NOMO-1 treated with dmso at 0.1 percent for 144 hours (cell line): ENCODE data around the gene PYGM.
"Not testable (repeated sequence)": the region's sequence is repeated elsewhere in the genome, so short reads cannot be mapped to it uniquely, and the experiment has no call there.

Experiments used
- DNase-seq: peaks from one replicate; lab custom pipeline; 2025; ENCODE audit not compliant: unreplicated experiment; lab: John Stamatoyannopoulos, UW

PYGM gene

DNA sequence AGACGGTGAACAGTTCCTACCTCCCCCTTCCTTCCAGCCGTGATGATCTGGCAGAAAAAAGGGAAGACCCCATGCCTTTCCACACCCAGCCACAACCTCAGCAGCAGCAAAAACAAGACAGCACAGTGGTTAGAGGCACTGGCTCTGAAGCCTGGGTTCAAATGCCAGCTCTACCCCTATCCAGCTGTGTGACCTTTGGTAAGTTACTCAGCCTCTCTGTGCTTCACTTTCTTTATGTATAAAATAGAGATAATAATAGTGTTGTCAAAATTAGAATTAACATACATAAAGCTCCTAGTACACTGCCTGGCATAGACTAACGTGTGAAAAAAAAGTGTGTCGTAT is 41.0 kb downstream of the PYGM start:
- DNase-seq = no peak

DNA sequence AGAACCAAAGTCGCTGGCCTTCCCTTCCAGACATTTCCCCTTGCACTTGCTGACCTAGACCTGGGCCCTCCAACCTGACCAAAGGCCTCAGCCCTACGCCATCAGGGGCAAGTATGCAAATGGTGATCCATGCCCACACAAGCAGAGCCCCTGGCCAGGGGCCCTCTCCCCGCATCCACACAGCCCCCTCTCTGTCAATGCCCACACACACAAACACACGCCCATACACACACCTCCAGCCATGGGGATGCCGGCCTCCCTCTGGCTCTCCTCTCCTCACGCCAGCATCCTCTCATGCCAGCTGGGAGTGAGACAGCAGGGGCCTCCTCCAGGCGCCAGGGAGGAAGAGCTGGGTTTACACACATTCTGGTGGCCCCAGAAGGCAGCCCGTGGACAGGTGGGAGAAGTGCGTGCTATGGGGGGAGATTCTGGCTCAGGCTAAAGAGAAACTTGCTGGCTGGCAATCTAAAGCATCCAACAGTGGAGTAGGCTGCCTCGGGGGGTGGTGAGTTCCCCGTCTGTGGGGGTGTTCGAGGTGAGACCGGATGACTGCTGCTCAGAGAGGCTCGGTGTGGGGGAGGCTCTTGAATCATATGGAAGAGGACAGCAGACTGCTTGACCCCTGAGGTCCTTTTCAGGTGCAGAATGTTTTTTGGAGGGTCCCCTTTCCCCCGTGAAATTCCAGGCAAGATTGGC is 41.5 kb downstream of the PYGM start:
- no peak for DNase-seq

DNA sequence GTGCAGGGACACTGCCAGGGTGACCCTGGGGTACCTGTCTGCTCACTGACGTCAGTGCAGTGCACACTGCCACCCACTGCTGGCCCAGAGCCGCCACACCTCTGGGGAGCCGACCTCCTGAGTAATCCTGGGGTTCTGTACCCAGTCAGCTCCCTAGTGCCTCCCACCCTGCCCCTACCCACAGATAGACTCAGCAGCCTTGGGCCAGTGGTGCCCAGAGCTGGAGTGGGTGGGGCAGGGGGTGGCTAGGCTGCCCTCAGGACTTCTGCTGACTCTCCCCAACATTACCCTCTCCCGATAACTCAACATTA is 42.6 kb downstream of the PYGM start:
- DNase-seq = no peak

DNA sequence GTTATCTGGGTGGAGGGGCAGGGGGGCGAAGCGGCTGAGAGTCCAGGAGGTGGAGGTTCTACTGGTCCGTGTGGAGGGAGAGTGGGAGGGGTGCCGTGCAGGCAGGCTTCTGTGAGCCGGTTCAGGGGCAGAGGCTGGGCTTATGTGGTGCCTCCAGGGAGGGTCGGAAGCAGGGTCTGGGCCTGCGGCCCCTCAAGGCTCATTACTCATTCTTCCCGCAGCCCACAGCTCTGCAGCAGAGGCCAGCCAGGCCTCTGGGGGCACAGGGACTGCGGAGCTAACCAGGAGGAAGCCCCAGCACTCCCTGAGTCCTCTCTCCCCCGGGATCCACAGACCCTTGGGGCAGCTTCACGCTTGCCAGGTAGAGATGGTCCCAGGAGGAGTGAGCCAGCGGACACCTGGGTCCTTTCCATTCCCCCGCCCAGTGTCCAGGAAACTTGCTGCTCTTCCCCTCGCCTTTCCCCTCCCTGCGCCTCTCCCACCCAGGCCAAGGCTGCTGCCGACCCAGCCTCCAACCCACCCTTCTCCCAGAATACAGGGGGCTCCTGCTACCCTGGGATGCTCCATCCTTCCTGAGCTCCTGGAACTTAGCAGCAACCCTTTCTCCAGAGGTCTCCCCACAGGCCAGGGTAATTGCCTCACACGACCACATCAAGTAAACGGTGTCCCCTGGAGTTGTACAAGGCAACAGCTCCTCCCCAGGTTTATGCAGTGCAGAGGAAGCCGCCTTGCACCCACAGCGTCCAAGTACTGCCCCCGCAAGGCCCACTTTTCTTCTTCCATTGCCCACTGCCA is 43.1 kb downstream of the PYGM start:
- DNase-seq = no peak

DNA sequence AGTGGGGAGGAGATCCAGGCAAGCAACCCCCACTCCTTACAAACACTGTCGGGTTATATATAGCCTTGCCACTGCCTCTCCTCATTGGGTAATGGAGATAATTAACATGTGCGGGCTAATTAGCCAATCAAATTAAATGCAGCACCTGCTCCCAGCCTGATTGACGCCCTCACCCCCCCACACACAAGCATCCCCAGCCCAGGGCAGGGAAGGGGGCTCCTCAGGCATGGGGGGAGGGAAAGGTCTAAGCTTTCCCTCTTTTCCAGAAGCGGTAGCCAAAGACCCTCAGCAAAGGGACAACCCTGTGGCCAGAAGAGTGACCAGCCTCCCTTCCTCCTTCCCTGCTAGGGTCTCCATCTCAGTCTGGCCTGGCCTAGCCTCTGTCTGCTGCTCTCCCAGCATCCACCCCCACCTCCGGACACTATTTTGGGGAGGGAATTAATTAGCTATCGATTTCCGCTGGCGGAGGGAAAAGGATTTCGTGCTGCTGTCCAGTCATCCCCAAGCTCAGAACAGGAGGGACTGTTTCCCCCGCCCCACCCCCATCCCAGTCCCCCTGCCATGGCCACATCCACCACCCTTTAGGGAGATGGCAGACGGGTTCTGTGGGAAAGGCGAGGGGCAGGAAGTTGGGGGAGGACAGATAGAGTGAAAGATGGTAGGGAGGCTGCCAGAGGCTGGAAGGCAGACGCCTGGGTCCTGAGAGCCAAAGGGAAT is 43.9 kb downstream of the PYGM start:
- no peak for DNase-seq

DNA sequence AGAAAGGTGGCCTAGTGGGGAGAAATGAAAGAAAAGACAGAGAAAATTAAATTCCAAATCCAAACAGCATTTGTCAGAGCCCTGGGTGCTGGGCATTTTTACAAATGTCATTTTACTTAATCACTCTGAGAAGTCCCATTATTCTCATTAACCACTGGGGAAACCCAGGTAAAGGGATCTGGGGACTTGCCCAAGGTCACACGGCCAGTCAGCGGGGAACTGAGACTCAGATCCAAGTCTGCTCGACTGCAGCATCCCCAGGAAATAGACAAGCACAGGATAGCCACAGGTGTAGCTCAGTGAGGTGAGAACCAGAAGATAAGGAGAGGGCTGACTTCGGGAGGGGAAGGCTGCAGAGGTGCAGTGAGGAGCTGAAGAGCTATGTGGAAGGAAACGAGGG is 44.7 kb downstream of the PYGM start:
- no peak for DNase-seq

DNA sequence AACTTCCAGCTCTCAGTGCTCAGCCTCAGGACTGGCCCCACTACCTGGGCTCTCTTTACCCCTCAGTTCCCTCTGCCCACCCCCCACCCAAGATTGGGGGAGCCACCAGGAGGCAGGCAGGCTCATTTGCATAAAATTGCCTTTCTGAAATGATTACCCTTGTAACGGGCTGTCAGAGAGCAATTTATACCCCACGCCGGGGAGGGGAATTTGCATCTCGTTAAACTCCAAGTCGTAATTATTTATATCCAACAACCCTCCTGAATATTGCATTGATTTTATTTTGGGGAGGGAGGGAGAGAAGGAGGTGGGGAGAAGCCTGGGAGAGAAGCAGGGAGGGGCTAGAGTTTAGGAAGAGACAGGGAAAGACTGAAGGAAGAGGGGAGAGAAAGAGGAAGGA is 45.1 kb downstream of the PYGM start:
- DNase-seq = no peak

DNA sequence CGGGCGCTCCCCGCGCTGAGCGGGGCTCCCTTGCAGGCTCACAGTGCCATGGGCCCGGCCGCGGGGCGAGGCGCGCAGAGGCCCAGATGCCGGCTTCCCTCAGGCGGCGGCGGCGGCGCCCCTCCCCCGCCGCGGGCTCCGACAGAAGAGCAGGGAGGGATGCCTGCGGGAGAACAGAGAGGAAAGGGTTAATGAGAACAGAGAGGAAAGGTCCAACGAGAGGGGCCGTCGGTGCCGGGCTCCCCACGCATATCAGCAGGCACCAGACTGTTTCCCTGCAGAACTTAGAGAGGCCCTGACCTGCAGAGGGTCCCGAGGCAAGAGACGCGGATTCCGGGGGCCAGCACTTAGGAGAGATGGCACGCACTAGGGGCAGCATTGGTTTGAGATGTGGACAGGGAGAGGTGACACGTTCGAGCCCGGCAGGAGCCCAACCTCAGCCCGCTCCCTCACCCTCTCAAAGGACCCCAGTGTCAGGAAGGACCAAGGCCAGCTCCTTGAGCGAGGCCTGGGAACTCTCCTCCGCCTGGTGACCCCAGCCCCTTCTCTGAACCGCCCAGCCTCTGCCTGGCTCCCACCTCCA is 45.9 kb downstream of the PYGM start:
- DNase-seq = no peak

DNA sequence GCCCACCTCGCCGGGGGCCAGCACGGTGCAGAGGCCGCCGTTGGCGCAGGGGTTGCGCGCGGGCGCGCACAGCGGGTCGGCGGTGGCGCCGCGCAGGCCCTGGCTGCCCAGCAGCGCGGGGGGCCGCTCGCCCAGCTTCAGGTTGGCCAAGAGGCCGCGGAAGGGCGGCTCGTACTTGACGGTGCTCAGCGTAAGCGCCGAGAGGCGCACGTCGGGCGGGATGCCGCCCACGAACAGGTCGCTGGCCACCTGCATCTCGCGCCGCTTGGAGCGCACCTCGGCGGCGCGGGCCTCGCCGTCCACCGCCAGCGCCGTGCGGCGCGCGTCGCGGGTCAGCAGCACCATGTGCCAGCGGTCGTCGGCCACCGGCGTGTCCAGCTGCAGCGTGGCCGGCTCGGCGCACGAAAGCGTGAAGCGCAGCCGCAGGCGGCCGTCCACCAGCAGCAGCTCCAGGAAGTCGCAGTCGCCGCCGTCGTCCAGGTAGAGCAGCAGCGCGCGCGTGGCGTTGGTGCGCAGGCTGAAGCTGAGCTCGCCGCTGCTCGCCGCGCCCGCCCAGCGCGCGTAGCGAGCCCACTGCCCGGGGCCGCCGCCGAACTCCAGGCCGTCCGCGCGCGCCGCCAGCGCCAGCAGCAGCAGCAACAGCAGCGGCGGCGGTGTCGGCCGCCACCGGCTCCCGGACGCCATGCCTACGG is 46.6 kb downstream of the PYGM start:
- no peak for DNase-seq

DNA sequence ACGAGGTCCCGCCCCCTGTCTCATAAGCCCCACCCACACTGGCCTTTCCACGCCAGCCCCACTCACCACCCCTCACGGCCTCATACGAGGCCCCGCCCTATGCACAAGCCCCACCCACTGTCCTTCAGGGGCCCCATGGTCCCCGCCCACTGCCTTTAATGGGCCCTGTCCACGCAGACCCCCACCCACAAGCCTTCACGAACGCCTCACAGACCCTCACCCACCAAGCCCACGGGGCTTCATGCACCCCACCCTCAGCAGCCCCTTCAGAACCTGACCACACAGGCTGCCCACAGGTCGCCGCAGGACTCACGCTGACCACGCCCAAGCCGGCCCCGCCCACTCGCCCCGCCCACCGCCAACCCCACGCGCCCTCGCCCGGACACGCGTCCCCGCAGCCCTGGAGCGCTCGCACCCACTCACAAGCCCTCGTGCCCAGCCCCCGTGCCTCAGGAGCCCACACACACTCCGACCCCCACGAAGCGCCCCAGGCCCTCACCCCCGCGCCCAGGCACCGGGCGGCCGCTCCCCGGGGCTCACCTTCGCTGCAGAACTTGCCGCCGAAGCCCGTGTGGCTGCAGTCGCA is 47.3 kb downstream of the PYGM start:
- DNase-seq = no peak

DNA sequence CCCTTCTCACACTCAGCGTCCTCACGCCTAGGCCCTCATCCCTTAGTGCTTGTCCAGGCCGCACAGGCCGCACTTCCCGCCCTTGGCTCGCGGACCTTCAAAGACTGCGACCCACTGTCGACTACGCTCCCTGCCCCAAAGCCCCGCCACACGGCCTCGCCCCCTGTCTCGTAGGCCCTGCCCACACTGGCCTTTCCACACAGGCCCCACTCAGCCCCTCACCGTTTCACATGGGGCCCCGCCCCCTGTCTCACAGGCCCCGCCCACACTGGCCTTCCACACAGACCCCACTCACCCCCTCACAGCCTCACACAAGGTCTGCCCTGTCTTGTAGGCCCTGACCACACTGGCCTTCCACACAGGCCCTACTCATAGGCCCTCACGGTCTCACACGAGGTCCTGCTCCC is 47.8 kb downstream of the PYGM start:
- no peak for DNase-seq

DNA sequence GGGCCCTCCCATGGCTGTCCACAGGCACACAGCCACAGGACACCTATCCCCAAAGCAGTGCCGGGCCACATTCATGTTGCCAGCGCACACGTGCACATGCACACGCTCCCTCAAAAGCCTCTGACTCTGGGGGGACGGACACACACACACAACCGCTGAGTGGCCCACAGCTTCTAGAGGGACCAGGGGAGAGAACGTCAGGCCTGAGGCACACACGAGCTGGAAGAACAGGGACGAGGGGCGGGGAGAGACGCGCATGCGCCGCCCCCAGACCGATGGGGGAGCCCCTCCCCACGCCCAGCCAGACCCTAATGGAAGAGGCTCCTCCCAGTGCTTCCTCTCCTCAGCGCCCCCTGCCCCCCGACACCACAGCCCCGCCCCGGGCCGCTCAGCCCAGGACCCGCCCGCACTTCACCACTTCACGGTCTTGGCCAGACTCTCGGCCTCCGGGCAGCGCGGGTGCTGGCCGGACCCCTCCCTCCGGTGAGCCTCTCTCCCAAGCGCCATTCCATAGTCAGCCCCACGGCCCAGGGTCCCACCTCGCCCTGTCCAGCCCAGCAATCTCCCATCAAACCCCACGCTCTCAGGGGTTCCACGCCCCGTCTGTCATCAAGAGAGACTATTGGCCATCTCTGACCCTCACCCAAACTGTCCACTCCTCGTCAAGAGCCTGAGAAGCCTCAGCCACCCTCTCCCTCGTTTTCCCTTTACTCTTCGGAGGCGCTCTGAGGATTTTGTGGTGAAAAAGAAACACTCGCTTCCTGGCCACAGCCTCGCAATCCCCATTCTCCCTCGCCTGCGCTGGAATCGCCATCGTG is 48.4 kb downstream of the PYGM start:
- no peak for DNase-seq

DNA sequence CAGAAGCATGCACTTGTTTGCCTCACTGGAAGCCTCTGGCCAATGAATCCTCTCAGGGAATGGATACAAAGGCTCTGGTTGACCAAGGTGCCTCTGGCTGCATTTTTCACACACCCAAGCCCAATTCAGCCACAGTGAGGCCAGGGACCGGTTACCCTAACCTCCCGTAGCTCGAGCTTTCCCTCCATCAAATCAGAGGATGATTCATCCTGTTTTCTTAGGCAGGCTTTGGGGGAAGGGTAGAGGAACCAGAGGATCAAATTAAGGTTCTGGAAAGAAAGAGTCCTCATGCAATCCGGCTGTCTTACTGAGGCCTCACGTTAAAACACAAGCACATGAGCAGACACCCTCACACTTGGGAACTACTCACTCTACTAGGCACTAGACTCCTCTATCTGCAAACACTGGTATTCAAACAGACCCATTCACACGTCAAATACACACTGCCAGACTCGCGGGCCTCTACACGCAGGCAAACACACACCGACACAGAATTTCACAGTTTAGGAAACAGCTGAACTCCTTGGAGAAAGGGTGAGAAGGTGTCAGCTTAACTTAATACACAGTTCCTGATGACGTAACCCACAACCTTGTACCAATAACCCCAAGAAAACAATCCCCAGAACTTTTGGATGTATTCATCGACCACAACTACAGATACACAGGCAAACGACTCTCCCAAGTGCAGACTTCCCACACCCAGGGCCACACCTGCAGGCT is 49.2 kb downstream of the PYGM start:
- DNase-seq = no peak

DNA sequence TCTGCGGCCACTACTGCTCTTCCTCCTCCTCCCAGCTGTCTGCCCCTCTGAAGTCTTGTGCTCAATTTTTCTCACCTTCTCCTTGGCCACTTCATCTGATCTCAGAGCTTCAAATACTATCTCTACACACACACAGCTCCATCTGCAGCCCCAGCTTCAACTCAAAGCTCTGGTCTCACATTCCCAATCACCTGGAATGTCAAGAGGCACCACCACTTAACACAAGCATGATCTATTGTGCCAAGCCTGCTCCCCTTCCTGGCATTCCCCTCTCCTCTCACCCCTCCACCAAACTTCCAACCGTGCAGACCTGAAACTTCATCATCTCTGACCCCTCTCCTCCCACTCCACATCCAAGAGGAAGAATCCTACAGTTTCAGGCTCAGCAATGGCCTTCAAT is 54.3 kb downstream of the PYGM start:
- no peak for DNase-seq

DNA sequence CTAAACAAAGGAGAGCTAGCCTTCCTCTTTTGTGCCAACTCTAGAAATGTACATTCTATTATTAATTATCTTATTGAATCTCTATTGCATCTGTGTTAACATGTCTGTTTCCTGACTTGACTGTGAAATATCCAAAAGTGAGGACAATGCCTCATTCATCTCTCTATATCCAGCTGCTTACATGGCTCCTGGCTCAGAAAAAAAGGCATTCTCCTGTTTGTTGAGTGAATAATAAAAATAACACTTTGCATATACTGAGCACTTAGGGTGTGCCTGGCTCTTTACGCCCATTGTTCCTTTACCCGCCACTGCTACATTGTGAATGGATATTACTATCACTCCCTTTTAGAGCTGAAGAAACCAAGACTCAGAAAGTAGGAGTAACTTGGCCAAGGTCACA is 56.7 kb downstream of the PYGM start:
- no peak for DNase-seq

DNA sequence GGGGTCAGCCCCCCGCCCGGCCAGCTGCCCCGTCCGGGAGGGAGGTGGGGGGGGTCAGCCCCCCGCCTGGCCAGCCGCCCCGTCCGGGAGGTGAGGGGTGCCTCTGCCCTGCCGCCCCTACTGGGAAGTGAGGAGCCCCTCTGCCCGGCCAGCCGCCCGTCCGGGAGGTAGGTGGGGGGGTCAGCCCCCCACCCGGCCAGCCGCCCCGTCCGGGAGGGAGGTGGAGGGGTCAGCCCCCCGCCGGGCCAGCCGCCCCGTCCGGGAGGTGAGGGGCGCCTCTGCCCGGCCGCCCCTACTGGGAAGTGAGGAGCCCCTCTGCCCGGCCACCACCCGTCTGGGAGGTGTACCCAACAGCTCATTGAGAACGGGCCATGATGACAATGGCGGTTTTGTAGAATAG is 57.8 kb downstream of the PYGM start:
- DNase-seq = not testable (repeated sequence)

DNA sequence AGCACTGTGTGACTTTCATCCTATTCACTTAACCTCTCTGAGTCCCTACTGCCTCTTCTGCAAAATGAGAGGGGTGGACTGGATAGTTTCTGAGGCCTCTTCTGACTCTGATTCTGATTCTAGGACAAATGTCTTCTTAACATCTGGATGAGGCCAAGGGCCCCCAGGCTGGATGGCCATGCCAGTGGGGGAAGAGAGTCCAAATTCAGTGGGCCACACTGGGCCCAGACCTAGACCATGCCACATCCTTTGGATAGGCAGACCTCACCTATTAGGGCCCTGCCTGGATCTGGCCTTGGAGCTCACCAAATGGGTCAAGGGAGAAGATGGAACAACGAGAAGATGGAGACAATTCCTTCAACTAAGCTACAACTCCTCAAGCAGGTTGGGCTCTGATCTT is 61.3 kb downstream of the PYGM start:
- no peak for DNase-seq

DNA sequence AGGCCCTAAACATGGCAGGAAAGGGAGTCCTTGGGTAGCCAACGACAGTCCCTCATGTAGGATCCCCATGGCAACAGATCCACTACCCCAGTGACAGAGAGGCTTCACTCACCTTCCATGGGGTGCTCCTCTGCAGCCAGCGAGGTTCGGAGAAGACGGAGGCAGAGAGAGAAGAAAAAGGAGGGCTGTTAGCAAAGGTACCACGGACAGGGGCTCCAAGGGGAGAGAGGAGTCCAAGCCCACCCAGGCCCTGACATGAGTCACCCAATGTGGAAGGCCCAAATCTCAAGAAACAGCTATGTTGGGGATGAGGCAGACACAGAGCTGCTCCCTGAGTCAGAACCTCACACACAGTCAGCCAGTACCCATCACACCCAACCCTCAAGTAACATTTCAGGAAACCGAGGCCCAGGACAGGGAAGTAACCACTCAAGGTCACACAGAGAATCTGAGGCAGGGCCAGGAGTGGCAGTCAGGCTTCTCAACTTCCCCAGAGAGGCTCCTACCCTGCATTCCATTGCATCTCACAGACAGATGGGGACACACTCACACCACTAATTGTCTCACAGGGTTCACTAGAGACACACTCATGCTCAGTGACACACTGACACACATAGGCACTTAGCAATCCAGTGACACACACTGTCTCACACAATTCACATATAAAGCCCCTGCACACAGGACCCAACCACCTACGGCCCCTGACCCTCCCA is 62.0 kb downstream of the PYGM start:
- DNase-seq = no peak
